Peyer's patch (tissue), 4 donors: ENCODE data around the gene NOC2L. TPM values are rescaled to one million over a fixed set of nuclear protein-coding genes. Genes with fewer than 3 reads are reported as not detected.
A peak's percentile ranks its signal among the peaks of the same experiment; 100 is the strongest.

Source experiments
- DNase-seq, 3 donors: peaks; one replicate each; pipeline ENCODE4 v3.0.0-alpha.2; 2017 to 2019
- H3K27ac ChIP-seq, 4 donors: fragments of 200-600 bp; sonication (generic); one replicate each; pipeline ENCODE4 v1.5.1; 2016 to 2019
- H3K27me3 ChIP-seq, 2 donors: fragments of 200-600 bp; sonication (generic); one replicate each; pipeline ENCODE4 v1.5.1; 2019
- H3K36me3 ChIP-seq, 3 donors: fragments of 200-600 bp; sonication (generic); one replicate each; pipeline ENCODE4 v1.5.1; 2016 to 2019
- H3K4me1 ChIP-seq, 4 donors: fragments of 200-600 bp; sonication (generic); one replicate each; pipeline ENCODE4 v1.5.1; 2016 to 2019
- H3K4me3 ChIP-seq, 4 donors: fragments of 200-600 bp; sonication (generic); 1 replicate in 3 of 4; 2 replicates in 1 of 4; pipeline ENCODE4 v1.5.1; 2016 to 2019; ENCODE audit warnings: mild to moderate bottlenecking in 1 of 4
- H3K9me3 ChIP-seq, 4 donors: fragments of 200-600 bp; sonication (generic); one replicate each; pipeline ENCODE4 v1.5.1; 2016 to 2019; ENCODE audit warnings: mild to moderate bottlenecking in 1 of 4
- CTCF ChIP-seq, 6 experiments: fragments of 450-650 bp in 4 of 6; fragments of 200-600 bp in 2 of 6; sonication (generic) in 1 of 6; IDR thresholded peaks; one replicate each; pipeline ENCODE4 v1.5.1; 2017 to 2019; ENCODE audit warnings: antibody characterized with exemption in 6 of 6, mild to moderate bottlenecking in 3 of 6, moderate library complexity in 1 of 6
- POLR2A ChIP-seq, 2 donors: fragments of 450-650 bp; IDR thresholded peaks; one replicate each; pipeline ENCODE4 v1.5.1; 2017; ENCODE audit warnings: antibody characterized with exemption in 2 of 2, mild to moderate bottlenecking in 2 of 2, moderate library complexity in 2 of 2
- total RNA-seq, 4 donors: library from RNA; depleted of rRNA; stranded (reverse); fragments of >200 nt; gene quantifications; one replicate each; pipeline ENCODE4 v1.1.0, GENCODE V29; 2016

The NOC2L gene
- total RNA-seq = 10 to 100 TPM; 18.2 to 58.6 (median 39.9) TPM

- Histone ChIP-seq H3K36me3 (peaks cover 0 to 39% (median 0%) of the 10 kb centered on the region in 3 donors), H3K9me3 (no peaks in the 10 kb centered on the region), H3K27ac (peak within 1 kb of the TSS; percentile 36 to 72 (median 48)), H3K4me3 (peak within 1 kb of the TSS; percentile 88 to 100 (median 92)), H3K4me1 (peaks cover 5 to 36% (median 24%) of the 10 kb centered on the region in 4 donors), H3K27me3 (no peaks in the 10 kb centered on the region)
- peak; percentile 91 to 98 (median 97) for DNase-seq
- TF ChIP-seq POLR2A (IDR thresholded peaks at IDR 0.05) (peak in 1 of 2 donors; percentile 50), CTCF (IDR thresholded peaks at IDR 0.05) (no peak)
Observed at GRCh38 chr1:958823-959730, at the start of gene NOC2L. NOC2L (minus strand) TSS chr1:959256; CDS start chr1:959240, 16 bp downstream.

GRCh38 chr1:1006305-1007159 lies 47.5 kb upstream of the NOC2L start:
- peak overlapping the region in 2 of 4 donors; percentile 48 to 51 for H3K4me3 ChIP-seq

GRCh38 chr1:1005774-1006304 lies 46.8 kb upstream of the NOC2L start:
- Histone ChIP-seq H3K27ac (peak overlapping the region in 3 of 4 donors; percentile 63 to 96 (median 88)), H3K4me1 (peaks cover 3 to 43% (median 14%) of the 10 kb centered on the region in 4 donors), H3K9me3 (no peaks in the 10 kb centered on the region), H3K4me3 (peak overlapping the region in 2 of 4 donors; percentile 48 to 51), H3K27me3 (no peaks in the 10 kb centered on the region), H3K36me3 (no peaks in the 10 kb centered on the region)
- TF ChIP-seq CTCF (IDR thresholded peaks at IDR 0.05) = no peak
- TF ChIP-seq POLR2A (IDR thresholded peaks at IDR 0.05) = no peak
- DNase-seq = peak in 1 of 3 donors; percentile 46

More at GRCh38 chr1:1006305-1007159, 47.5 kb upstream of the NOC2L start:
- H3K27ac ChIP-seq = peak overlapping the region in 3 of 4 donors; percentile 63 to 96 (median 88)
- TF ChIP-seq CTCF (IDR thresholded peaks at IDR 0.05) (no peak), POLR2A (IDR thresholded peaks at IDR 0.05) (peak; percentile 62 to 73)
- peak in 2 of 3 donors; percentile 90 to 91 for DNase-seq
- H3K4me1 ChIP-seq = peaks cover 3 to 36% (median 10%) of the 10 kb centered on the region in 4 donors
- H3K9me3 ChIP-seq = no peaks in the 10 kb centered on the region
- H3K36me3 ChIP-seq = no peaks in the 10 kb centered on the region
- no peaks in the 10 kb centered on the region for H3K27me3 ChIP-seq

GRCh38 chr1:1004780-1005697 lies 46.0 kb upstream of the NOC2L start:
- no peaks in the 10 kb centered on the region for H3K9me3 ChIP-seq
- no peak for TF ChIP-seq CTCF (IDR thresholded peaks at IDR 0.05)
- peak in 1 of 2 donors; percentile 7 for TF ChIP-seq POLR2A (IDR thresholded peaks at IDR 0.05)
- peaks cover 0 to 2% of the 10 kb centered on the region in 2 donors for H3K27me3 ChIP-seq
- peak overlapping the region in 2 of 4 donors; percentile 48 to 51 for H3K4me3 ChIP-seq
- peaks cover 3 to 51% (median 18%) of the 10 kb centered on the region in 4 donors for H3K4me1 ChIP-seq
- peak in 1 of 3 donors; percentile 68 for DNase-seq
- H3K36me3 ChIP-seq = no peaks in the 10 kb centered on the region
- H3K27ac ChIP-seq = peak overlapping the region in 3 of 4 donors; percentile 63 to 96 (median 88)
